Uterus (tissue), 2 donors: ENCODE data around the gene PRKAR1B.

ENCODE experiments used
- POLR2A ChIP-seq, 2 donors: fragments of 450-650 bp; IDR thresholded peaks; one replicate each; pipeline ENCODE4 v1.6.1; 2016; ENCODE audit warnings: antibody characterized with exemption in 2 of 2, mild to moderate bottlenecking in 1 of 2, moderate library complexity in 1 of 2
- TF ChIP-seq, protein P1 (sequence below), 4 experiments: fragments of 200-600 bp in 2 of 4; fragments of 450-650 bp in 2 of 4; sonication (generic) in 2 of 4; IDR thresholded peaks; one replicate each; pipeline ENCODE4 v1.5.1; 2016 to 2019; ENCODE audit warnings: antibody characterized with exemption in 4 of 4, mild to moderate bottlenecking in 2 of 4, moderate library complexity in 1 of 4

- TF ChIP-seq, protein P1, sequence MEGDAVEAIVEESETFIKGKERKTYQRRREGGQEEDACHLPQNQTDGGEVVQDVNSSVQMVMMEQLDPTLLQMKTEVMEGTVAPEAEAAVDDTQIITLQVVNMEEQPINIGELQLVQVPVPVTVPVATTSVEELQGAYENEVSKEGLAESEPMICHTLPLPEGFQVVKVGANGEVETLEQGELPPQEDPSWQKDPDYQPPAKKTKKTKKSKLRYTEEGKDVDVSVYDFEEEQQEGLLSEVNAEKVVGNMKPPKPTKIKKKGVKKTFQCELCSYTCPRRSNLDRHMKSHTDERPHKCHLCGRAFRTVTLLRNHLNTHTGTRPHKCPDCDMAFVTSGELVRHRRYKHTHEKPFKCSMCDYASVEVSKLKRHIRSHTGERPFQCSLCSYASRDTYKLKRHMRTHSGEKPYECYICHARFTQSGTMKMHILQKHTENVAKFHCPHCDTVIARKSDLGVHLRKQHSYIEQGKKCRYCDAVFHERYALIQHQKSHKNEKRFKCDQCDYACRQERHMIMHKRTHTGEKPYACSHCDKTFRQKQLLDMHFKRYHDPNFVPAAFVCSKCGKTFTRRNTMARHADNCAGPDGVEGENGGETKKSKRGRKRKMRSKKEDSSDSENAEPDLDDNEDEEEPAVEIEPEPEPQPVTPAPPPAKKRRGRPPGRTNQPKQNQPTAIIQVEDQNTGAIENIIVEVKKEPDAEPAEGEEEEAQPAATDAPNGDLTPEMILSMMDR (IDR thresholded peaks at IDR 0.05): no peak
- no peak for TF ChIP-seq POLR2A (IDR thresholded peaks at IDR 0.05)
Measured at GRCh38 chr7:514651-515598, 212.2 kb downstream of the PRKAR1B start.
